Activated CD8-positive, alpha-beta memory T cell treated with anti-CD3 and anti-CD28 coated beads, Interleukin-2, amount 50 U/mL, for 24 hours (primary cell): ENCODE data around the gene RADIL.

ENCODE experiments used
- DNase-seq: peaks from one replicate; pipeline ENCODE4 v3.0.0-alpha.2; 2020; ENCODE audit errors: extremely low read depth

RADIL gene

GRCh38 chr7:4775250-4775847 lies 108.2 kb downstream of the RADIL start, which contains the start of gene AP5Z1:
AP5Z1 (plus strand) TSS chr7:4775623; CDS start chr7:4775716, 93 bp downstream.
- DNase-seq, result peak; percentile 84

GRCh38 chr7:4774658-4775249 lies 108.8 kb downstream of the RADIL start:
- DNase-seq, result no peak

- no peak for DNase-seq
Observed at GRCh38 chr7:4774007-4774406, 109.5 kb downstream of the RADIL start.

- DNase-seq, result no peak
Observed at GRCh38 chr7:4772306-4772705, 111.2 kb downstream of the RADIL start.

DNA sequence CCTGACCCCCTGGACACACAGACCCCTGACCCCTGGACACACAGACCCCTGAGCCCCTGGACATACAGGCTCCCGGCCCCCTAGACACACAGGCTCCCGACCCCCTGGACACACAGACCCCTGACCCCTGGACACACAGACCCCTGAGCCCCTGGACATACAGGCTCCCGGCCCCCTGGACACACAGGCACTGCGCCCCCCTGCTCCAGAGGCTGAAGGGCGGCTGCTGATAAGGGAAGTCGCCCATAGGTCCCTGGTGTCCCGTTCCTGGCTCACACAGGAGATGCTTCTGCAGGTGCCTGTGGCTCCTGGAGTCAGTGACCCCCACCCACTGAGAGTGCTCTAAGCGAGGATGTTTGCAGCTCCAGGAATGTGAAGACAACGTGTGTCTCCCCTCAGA lies 111.8 kb downstream of the RADIL start:
- DNase-seq, result no peak

GRCh38 chr7:4770886-4771285 lies 112.6 kb downstream of the RADIL start:
- DNase-seq, result no peak

GRCh38 chr7:4769761-4770160 lies 113.8 kb downstream of the RADIL start:
- no peak for DNase-seq

DNA sequence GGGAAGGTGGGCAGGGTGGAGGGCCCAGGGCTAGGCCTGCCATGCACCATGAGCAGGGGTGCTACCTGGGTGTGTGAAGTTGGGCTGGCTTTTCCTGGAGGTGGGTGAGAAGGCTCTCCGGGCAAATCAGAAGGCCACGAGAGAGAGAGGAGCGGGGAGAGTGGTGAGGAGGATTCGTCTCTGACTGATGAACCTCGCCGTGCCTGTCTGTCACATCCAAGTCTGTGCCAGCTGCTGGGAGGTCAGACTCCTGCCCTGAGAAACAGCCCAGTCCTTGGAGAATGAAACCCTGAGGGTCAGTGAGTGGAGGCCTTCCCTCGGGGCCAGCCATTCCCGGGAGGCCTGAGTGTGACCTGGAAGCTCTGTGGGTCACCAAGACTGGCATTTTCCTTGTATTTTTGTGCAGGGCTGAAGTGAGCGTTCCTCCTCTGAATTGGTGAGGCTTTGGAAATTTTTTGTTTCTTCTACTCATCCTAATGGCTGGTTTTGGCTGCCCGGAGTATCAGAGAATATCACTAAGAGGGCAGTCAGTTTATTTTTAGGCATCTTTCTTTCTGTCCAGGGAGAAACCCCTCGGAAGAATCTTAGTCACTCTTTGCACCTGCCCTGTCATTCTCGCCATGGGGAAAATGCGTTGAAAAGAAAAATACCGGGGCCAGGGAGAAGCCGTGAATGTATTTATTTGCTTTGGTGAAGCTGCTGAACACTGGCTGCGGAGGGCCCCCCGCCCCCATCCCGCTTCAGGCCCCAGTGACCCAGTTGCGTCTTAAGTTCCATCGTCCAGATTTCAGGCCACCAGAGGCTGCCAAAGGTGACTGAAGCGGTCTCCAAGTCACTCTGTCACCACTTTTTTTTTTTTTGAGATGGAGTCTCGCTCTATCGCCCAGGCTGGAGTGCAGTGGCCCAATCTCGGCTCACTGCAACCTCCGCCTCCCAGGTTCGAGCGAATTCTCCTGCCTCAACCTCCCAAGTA lies 114.6 kb downstream of the RADIL start:
- no peak for DNase-seq

DNA sequence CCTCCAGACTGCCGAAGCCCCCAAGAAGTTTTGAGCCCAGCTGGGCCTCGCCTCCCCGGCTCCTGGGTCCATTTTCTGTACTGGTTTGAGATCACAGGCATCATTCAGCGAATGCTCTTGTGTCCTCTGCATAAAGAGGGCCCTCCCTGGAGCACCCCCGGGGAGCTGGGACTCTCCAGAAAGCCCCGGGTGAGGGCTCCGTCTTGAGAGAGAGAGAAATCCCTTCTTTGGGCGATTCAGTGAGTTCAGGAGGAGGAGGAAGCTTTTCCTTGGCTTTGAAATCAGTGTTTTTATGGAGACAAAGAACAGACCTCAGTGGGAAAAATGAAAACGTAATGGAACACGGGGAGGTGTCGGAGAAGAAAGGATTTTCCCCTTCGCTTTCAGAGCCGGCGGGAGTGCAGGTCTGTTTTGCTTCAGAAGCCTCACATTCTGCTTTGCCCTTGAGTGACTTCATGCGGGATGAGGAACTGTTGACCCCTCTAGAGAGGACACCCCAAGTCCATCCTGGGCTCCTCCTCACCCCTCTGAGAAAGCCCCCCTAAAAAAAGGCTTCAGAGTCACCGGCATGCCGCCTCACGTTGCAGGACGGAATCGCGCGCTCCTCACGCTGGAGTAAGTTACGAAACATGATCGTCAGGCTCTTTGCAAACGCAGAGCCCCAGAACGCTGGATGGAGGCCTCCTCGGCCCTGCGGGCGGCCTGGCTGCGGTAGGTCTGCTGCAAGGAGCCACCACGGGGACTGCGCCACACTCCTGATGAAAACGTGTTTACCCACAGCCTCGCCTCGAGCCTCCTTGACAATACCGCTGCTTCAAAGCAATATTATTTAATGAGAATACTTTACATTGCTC lies 116.6 kb downstream of the RADIL start:
- DNase-seq, result no peak

- DNase-seq, result no peak
Observed at GRCh38 chr7:4765776-4766490, 117.6 kb downstream of the RADIL start.

DNA sequence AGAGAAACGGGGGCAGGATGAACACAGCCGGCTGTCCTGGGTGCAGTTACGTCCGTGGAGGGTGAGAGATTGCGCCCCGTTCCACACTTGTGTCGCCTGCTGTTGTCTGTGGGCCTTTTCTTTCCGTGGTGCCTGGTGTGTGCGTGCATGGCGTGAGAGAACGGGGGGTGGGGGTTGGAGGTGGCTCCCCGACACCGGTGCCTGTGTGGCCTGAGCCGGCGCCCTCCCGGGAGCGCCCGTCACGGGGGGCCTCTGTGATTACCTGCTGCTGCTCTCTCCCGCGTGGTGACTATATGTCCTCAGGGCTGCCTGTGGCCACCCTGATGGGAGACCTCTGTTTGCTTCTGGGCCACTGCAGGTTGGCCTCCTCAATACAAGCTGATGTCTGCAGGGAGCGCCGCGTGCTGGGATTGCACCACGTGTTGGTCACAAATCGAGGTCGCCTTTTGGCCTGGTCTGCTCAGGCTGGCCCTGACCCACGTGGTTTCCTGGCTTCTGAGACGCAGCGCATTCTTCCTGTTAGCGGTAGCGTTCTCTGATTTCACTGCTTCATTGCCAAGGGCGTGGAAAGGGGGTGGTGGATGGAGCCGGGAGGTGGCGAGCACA lies 119.0 kb downstream of the RADIL start:
- DNase-seq, result no peak

- no peak for DNase-seq
Observed at GRCh38 chr7:4763794-4764185, 119.7 kb downstream of the RADIL start.

GRCh38 chr7:4763091-4763793 lies 120.3 kb downstream of the RADIL start:
- DNase-seq, result no peak

DNA sequence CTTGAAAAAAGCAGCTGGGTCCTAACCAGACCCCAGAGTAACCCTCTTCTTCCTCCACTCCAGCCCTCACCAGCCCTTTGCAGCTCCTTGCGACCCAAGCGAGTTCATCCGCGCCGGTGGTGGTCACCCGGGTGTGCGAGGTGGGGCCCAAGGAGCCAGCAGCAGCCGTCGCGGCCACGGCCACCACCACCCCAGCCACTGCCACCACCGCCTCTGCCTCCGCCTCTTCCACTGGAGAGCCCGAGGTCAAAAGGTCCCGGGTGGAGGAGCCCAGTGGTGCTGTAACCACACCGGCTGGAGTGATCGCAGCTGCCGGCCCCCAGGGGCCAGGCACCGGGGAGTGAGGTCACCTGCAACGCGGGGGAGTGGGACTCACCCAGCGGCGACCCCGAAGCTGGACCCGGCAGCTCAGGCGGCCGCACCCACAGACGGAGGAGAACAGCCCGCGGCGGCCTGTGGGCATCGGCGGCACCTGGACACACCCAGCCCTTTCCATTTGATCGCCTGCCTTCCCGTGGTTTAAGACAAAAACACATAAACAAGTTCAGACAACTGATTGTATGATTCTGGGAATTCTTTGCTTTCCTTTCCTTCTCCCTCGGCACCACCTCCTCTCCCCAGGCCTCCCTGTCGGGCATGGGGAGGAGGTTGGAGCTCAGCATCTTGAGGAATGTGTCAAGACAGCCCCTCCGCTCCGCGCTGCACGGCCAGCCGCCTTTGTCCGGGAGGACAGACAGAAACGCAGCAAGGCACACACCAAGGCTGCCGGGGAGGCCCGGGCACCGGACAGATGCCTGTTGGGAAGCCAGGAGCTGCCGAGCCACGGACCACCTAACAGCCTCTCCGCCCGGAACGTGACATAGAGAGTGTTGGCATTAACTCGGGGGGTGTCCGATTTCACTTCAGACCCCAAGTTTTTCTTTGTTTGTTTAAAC lies 121.1 kb downstream of the RADIL start:
- no peak for DNase-seq

DNA sequence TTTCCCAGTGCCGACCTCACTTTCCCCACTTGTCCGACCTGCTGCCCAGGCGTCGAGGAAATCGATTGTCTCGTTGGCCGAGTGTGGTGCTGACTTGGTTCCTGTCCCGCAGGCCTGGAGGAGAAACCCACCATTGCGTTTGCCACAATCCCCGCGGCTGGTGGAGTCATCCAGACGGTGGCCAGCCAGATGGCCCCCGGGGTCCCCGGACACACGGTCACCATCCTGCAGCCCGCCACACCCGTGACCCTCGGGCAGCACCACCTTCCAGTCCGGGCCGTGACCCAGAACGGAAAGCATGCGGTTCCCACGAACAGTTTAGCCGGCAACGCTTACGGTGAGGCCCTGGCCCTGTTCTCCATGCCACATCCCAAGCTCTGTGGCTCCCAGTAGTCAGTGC lies 122.6 kb downstream of the RADIL start:
- DNase-seq, result no peak

DNA sequence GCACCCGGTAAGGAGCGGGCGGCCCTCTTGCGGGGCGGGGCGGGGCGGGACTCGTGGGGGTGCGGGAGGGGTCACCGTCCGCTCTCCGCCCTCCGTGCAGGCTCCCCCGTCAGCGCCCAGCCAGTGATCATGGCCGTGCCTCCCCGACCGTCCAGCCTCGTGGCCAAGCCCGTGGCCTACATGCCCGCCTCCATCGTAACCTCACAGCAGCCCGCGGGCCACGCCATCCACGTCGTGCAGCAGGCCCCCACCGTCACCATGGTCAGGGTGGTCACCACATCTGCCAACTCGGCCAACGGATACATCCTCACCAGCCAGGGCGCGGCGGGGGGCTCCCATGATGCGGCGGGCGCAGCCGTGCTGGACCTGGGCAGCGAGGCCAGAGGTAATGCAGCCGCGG lies 124.3 kb downstream of the RADIL start:
- no peak for DNase-seq

DNA sequence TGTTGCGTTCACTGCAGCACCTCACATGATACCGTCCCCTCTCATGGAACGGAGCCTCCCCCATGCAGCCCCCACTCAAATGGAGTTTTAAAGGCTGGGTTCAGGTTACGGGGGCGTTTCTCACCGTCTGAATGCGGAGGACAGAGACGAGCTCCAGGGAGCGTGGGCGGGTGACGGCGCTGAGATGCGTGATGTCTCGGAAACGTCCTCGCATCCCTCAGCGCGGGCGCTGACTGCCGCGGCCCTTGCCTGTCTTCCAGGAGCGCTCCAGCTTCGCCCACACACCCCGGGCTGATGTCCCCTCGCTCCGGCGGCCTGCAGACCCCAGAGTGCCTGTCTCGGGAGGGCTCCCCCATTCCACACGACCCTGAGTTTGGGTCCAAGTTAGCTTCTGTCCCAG lies 124.7 kb downstream of the RADIL start:
- no peak for DNase-seq

GRCh38 chr7:4758111-4758510 lies 125.4 kb downstream of the RADIL start:
- no peak for DNase-seq

GRCh38 chr7:4755045-4755444 lies 128.5 kb downstream of the RADIL start:
- no peak for DNase-seq
